K562 (cell line): ENCODE measurements around the gene ROBO1. TPM values are rescaled to one million over a fixed set of nuclear protein-coding genes. Genes with fewer than 3 reads are reported as not detected.

Source experiments
- ATAC-seq: fragments of 200-7000 bp; cut with Tn5 transposase; 3 replicates; pipeline ENCODE4 v1.9.1; 2020; ENCODE audit warnings: moderate library complexity
- BruUV-seq: library from RNA; stranded (reverse); fragments of 400-500 nt; replicated peaks from 2 replicates; lab custom pipeline; 2021; lab: Mats Ljungman, UMichigan
- CTCF ChIA-PET: fragments of 300-600 bp; formaldehyde crosslinking; extraction: SDS; loops from one replicate; lab custom pipeline; 2021; ENCODE audit warnings: low intra/inter-chr PET ratio; lab: Yijun Ruan, JAX
- POLR2A ChIA-PET: fragments of 300-600, 350-650 bp; sonication (Branson Sonifier 250); formaldehyde crosslinking; extraction: SDS; loops from one replicate; lab custom pipeline; 2021; ENCODE audit warnings: antibody characterized with exemption, inconsistent platforms; lab: Yijun Ruan, JAX
- DNase-seq, 4 experiments: peaks; one replicate each; pipeline versions ENCODE4 v3.0.0 to v3.0.0-alpha.2; 2011 to 2018; ENCODE audit warnings: low spot score in 3 of 4, mixed read lengths in 3 of 4; ENCODE audit errors: extremely low read depth in 1 of 4
- FAIRE-seq: peaks from 2 replicates; lab custom pipeline; 2011; peaks lifted over from hg19 to GRCh38; lab: Jason Lieb, UNC
- H2AFZ ChIP-seq: 2 replicates; pipeline ENCODE4 v1.6.0; 2011; ENCODE audit warnings: low read depth, low read length, control low read depth, inconsistent platforms
- H3K27ac ChIP-seq: fragments of 200-600 bp; 3 replicates; pipeline ENCODE4 v1.8.0; 2011; ENCODE audit warnings: low read depth, mild to moderate bottlenecking, control low read depth, inconsistent platforms, low read length, moderate library complexity, mixed read lengths; ENCODE audit errors: extremely low read depth
- H3K27me3 ChIP-seq, 2 experiments: fragments of 300-600 bp in 1 of 2; 2 replicates in 1 of 2; 3 replicates in 1 of 2; pipeline versions ENCODE4 v1.6.0 to v1.8.0; 2011; ENCODE audit warnings: inconsistent platforms in 2 of 2, low read length in 2 of 2, mild to moderate bottlenecking in 1 of 2, mixed read lengths in 1 of 2, moderate library complexity in 1 of 2; ENCODE audit not compliant: control insufficient read depth in 2 of 2, insufficient read depth in 2 of 2
- H3K36me3 ChIP-seq: fragments of 300-600 bp; 3 replicates; pipeline ENCODE4 v1.8.0; 2011; ENCODE audit warnings: mild to moderate bottlenecking, low read length, inconsistent platforms; ENCODE audit not compliant: control insufficient read depth, insufficient read depth
- H3K4me1 ChIP-seq, 2 experiments: fragments of 200-600 bp in 1 of 2; replicated peaks in 1 of 2; 2 replicates in 1 of 2; 3 replicates in 1 of 2; pipeline versions ENCODE4 v1.5.1 to v1.8.0; 2011; ENCODE audit warnings: inconsistent platforms in 2 of 2, low read length in 2 of 2, mild to moderate bottlenecking in 1 of 2, mixed read lengths in 1 of 2, moderate library complexity in 1 of 2; ENCODE audit not compliant: control insufficient read depth in 2 of 2, insufficient read depth in 2 of 2
- H3K4me2 ChIP-seq: 2 replicates; pipeline ENCODE4 v1.6.1; 2011; ENCODE audit warnings: low read length, control low read depth, inconsistent platforms, mixed read lengths; ENCODE audit not compliant: insufficient read depth
- H3K4me3 ChIP-seq: fragments of 200-600 bp; sonication (generic), shearing (Covaris generic); 2 replicates; pipeline ENCODE4 v1.5.1; 2016; ENCODE audit warnings: control low read depth, inconsistent platforms
- H3K79me2 ChIP-seq: fragments of 200-600 bp; 3 replicates; pipeline ENCODE4 v1.8.0; 2011; ENCODE audit warnings: low read length, inconsistent platforms; ENCODE audit not compliant: control insufficient read depth, insufficient read depth
- H3K9ac ChIP-seq, 2 experiments: 2 replicates each; pipeline versions ENCODE4 v1.6.0 to v1.6.1; 2011; ENCODE audit warnings: low read depth in 2 of 2, low read length in 2 of 2, control low read depth in 1 of 2, inconsistent platforms in 1 of 2, mild to moderate bottlenecking in 1 of 2, mixed read lengths in 1 of 2; ENCODE audit not compliant: insufficient read depth in 1 of 2
- H3K9me1 ChIP-seq: one replicate; pipeline ENCODE4 v1.6.0; 2011; ENCODE audit warnings: inconsistent platforms, mild to moderate bottlenecking, low read length, moderate library complexity; ENCODE audit not compliant: control insufficient read depth, insufficient read depth
- H3K9me3 ChIP-seq: replicated peaks from 2 replicates; pipeline ENCODE4 v1.5.1; 2011; ENCODE audit warnings: low read depth, low read length, inconsistent platforms; ENCODE audit not compliant: control insufficient read depth, insufficient read depth
- H4K20me1 ChIP-seq: replicated peaks from 2 replicates; pipeline ENCODE4 v1.6.1; 2011; ENCODE audit warnings: low read length, inconsistent platforms, mixed read lengths; ENCODE audit not compliant: control insufficient read depth, insufficient read depth
- ADNP ChIP-seq: fragments of 200-800 bp; sonication (Bioruptor generic); IDR thresholded peaks from 2 replicates; pipeline ENCODE4 v1.6.1; 2016; ENCODE audit warnings: missing genetic modification characterization, missing compliant biosample characterization
- ASH1L ChIP-seq: fragments of 450-650 bp; IDR thresholded peaks from 2 replicates; pipeline ENCODE4 v1.6.1; 2018; ENCODE audit warnings: borderline replicate concordance, mild to moderate bottlenecking, low read depth; ENCODE audit not compliant: partially characterized antibody
- BHLHE40 ChIP-seq: IDR thresholded peaks from 2 replicates; pipeline ENCODE4 v1.6.1; 2011; ENCODE audit warnings: low read length, improper control_type of control experiment
- FOXP1 ChIP-seq: sonication (generic); formaldehyde crosslinking; IDR thresholded peaks from 2 replicates; pipeline ENCODE4 v1.8.0; 2022; ENCODE audit warnings: mild to moderate bottlenecking, missing genetic modification reagents
- HDAC8 ChIP-seq: fragments of 450-650 bp; IDR thresholded peaks from 2 replicates; pipeline ENCODE4 v1.6.1; 2016; ENCODE audit warnings: mild to moderate bottlenecking, missing genetic modification characterization, moderate library complexity, missing compliant biosample characterization
- IRF2 ChIP-seq: sonication (generic); formaldehyde crosslinking; IDR thresholded peaks from 2 replicates; pipeline ENCODE4 v1.8.1; 2022; ENCODE audit warnings: mild to moderate bottlenecking, missing genetic modification reagents
- NFE2L1 ChIP-seq: fragments of 450-650 bp; IDR thresholded peaks from 2 replicates; pipeline ENCODE4 v1.6.1; 2016; ENCODE audit warnings: missing genetic modification characterization, low read depth, mild to moderate bottlenecking, missing compliant biosample characterization, moderate library complexity, borderline replicate concordance
- NFYB ChIP-seq: IDR thresholded peaks from 2 replicates; pipeline ENCODE4 v1.6.1; 2011; ENCODE audit warnings: mild to moderate bottlenecking, moderate library complexity; ENCODE audit not compliant: insufficient read length; ENCODE audit errors: extremely low read depth
- RBM34 ChIP-seq: fragments of 200-400 bp; formaldehyde crosslinking; IDR thresholded peaks from 2 replicates; pipeline ENCODE4 v1.6.1; 2018; ENCODE audit warnings: low read length, borderline replicate concordance; ENCODE audit not compliant: insufficient read depth
- SLC30A9 ChIP-seq: fragments of 250-450 bp; sonication (Bioruptor Pico); IDR thresholded peaks from 2 replicates; pipeline ENCODE4 v1.8.0; 2022; ENCODE audit warnings: mild to moderate bottlenecking, moderate library complexity
- TAF9B ChIP-seq: fragments of 450-650 bp; IDR thresholded peaks from 2 replicates; pipeline ENCODE4 v1.6.1; 2018; ENCODE audit warnings: mild to moderate bottlenecking; ENCODE audit not compliant: partially characterized antibody
- TCF3 ChIP-seq: sonication (generic); formaldehyde crosslinking; IDR thresholded peaks from 2 replicates; pipeline ENCODE4 v1.4.0; 2020; ENCODE audit warnings: mild to moderate bottlenecking, missing genetic modification reagents
- ZC3H8 ChIP-seq: fragments of 450-650 bp; IDR thresholded peaks from 2 replicates; pipeline ENCODE4 v1.6.1; 2017
- ZFP91 ChIP-seq: sonication (generic); formaldehyde crosslinking; IDR thresholded peaks from 2 replicates; pipeline ENCODE4 v1.8.0; 2022; ENCODE audit warnings: mild to moderate bottlenecking, missing genetic modification reagents
- ZNF165 ChIP-seq: fragments of 250-450 bp; sonication (Bioruptor Pico); IDR thresholded peaks from 2 replicates; pipeline ENCODE4 v1.4.0; 2020; ENCODE audit warnings: borderline replicate concordance
- ZNF584 ChIP-seq: fragments of 200-800 bp; sonication (Bioruptor generic); IDR thresholded peaks from 2 replicates; pipeline ENCODE4 v1.6.1; 2016; ENCODE audit warnings: low read depth, mild to moderate bottlenecking, missing genetic modification characterization, missing compliant biosample characterization
- WGBS: fragments of 100-300 bp; shearing (Covaris generic); methylation state at CpG from one replicate; pipeline ENCODE4 v1.1.6; 2016; ENCODE audit warnings: low coverage, mixed read lengths; ENCODE audit not compliant: insufficient coverage; ENCODE audit errors: missing lambda C conversion rate; 5-methylcytosine and 5-hydroxymethylcytosine counted together
- in situ Hi-C: fragments of 300-500 bp; cut with MboI; formaldehyde crosslinking; loops from 4 replicates; pipeline ENCODE4 v1.15.0; 2018; ENCODE audit warnings: inconsistent platforms, mixed read lengths
- intact Hi-C: fragments of 100-400 bp; cut with micrococcal nuclease; formaldehyde crosslinking; loops from 2 replicates; pipeline ENCODE4 v1.14.2; 2022
- polyA plus RNA-seq, 8 experiments: library from polyadenylated mRNA; depleted of rRNA in 4 of 8; stranded (reverse) in 5 of 8; unstranded in 3 of 8; fragments of >200 nt; fragmentation: Nextera tagmentation in 2 of 8; fragmentation: Illumina TruSeq in 1 of 8; extraction: Ambion mirVana in 2 of 8; extraction: Trizol in 1 of 8; gene quantifications; 2 replicates each; pipeline versions ENCODE4 v1.2.1 to v1.2.3, GENCODE V29; 2011 to 2014; ENCODE audit warnings: inconsistent platforms in 1 of 8, missing spikeins in 1 of 8
- total RNA-seq, 7 experiments: library from RNA; depleted of rRNA in 6 of 7; stranded (reverse); fragments of >200 nt in 6 of 7; fragmentation: Illumina TruSeq in 2 of 7; extraction: Trizol in 2 of 7; gene quantifications; 2 replicates each; pipeline versions ENCODE4 v1.2.1 to v1.2.3, GENCODE V29; 2011 to 2021; ENCODE audit warnings: low replicate concordance in 1 of 7

ROBO1 gene
- total and polyA plus RNA-seq, 9 of the 15 experiments (the other 6 are each of a cell fraction or from before 2014, with no cell fraction given): 0.01 to 0.53 (median 0.17) TPM; not detected in 5

GRCh38 chr3:78918361-78919020, 849.3 kb downstream of the ROBO1 start (continued):
- TF ChIP-seq ZNF584 (no peak), RBM34 (no peak), ZFP91 (CRISPR knock-in tag) (no peak), ZC3H8 (no peak), HDAC8 (no peak), ZNF165 (no peak)

DNA sequence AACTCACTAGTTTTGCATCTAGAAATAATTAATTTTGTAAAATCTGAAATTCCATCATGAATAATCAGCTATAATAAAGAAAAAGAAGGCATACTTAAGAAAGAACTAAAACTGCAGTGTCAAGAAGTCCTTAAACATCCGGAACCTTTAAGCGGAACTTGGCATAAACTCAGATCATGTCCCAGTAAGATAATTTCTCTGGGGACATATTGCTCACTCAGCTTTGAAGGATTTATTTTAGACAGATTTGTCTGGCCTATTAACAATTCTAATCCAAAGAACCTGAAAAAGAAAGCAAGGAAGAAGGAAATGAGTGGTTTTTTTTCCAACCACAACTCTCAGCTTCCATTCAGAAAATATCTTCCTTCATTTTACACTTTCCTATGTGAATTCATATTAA, 850.3 kb downstream of the ROBO1 start:
- no peak for ATAC-seq
- H3K9ac ChIP-seq: no peak overlapping the region

More for the DNA sequence above, 850.3 kb downstream of the ROBO1 start:
- H3K4me3 ChIP-seq: no peak overlapping the region
- BruUV-seq: no TSS peak
- H3K79me2 ChIP-seq: no peaks in the 10 kb centered on the region
- in situ Hi-C loops: no loop called here
- no peaks in the 10 kb centered on the region for H3K9me3 ChIP-seq
- intact Hi-C loops: no loop called here
- H4K20me1 ChIP-seq: no peaks in the 10 kb centered on the region
- TF ChIP-seq FOXP1: no peak
- no peak for TF ChIP-seq ASH1L
- TF ChIP-seq SLC30A9 (CRISPR knock-in tag): no peak
- no peak for TF ChIP-seq NFYB
- no peak for TF ChIP-seq BHLHE40
- TF ChIP-seq NFE2L1 (tag): no peak
- no peak for TF ChIP-seq TAF9B
- no peak for TF ChIP-seq TCF3 (CRISPR knock-in tag)
- no peak for TF ChIP-seq IRF2 (CRISPR knock-in tag)
- no peak for TF ChIP-seq ADNP (tag)
- no peaks in the 10 kb centered on the region for H3K36me3 ChIP-seq
- CTCF ChIA-PET: no interaction called here
- no peaks in the 10 kb centered on the region for H3K9me1 ChIP-seq
- no peak for FAIRE-seq
- no peaks in the 10 kb centered on the region for H3K4me1 ChIP-seq
- H3K27me3 ChIP-seq: no peaks in the 10 kb centered on the region
- DNase-seq: no peak
- WGBS: 55% methylated on average over 2 of the region's 2 CpGs
- POLR2A ChIA-PET: no interaction called here
- H3K27ac ChIP-seq: no peak overlapping the region
- H3K4me2 ChIP-seq: no peak overlapping the region
- H2AFZ ChIP-seq: no peak overlapping the region
